ENCODE measurements around the gene MAGI2.

MAGI2 gene

DNA sequence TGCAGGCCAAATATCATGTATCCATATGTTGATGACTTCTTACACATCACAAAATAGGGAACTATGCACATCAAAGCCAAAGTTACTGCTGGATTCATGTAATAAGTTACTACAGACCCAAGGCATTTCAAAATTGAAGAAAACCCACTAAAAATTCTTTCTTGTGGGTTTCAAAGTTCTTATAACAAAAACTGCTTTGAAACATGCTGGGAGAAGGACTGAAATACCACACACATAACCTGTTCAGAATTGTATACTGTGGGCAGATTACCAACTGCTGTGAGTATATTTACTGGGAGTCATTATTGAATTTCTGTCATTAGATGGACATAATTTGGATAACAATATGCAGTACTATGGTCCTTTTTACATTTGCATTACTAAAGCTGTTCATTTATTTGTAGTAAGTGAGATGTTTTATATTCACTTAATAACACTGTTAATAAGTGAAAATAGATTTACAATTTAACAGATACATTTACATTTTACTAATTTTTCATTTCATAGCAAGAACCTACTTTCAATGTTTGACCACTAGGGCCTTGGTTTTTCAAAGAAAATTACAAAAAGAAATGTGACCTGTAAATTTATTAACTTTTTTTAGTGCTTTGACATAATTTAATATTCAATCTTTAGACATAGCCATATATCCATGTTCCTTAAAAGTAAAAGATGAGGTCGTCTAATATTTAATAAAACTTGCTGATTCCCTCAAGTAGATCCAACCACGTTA is 132.6 kb downstream of the MAGI2 start:
- DNase-seq (ENCODE audit: extremely low spot score, insufficient read length, low read depth) (no peak), FAIRE-seq (no peak)

DNA sequence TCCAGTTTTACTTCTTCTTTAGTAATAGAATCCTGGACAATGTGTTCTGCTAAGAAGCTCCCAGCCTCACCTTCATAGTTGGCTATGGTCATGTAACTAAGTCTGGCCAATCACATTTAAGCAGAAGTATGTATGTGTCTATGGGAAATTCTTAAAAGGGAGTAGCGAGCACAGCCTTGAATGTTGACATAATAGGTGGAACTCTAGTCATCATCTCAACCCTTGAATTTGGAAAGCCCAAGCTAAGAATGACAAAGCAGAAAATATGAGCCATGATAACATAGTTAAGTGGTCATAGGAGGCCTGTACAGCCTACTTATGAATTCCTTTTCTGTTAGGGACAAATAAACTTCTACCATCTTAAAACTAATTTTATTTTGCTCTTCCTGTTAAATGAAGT is 134.1 kb downstream of the MAGI2 start:
- DNase-seq (ENCODE audit: extremely low spot score, insufficient read length, low read depth) (no peak), FAIRE-seq (no peak)

DNA sequence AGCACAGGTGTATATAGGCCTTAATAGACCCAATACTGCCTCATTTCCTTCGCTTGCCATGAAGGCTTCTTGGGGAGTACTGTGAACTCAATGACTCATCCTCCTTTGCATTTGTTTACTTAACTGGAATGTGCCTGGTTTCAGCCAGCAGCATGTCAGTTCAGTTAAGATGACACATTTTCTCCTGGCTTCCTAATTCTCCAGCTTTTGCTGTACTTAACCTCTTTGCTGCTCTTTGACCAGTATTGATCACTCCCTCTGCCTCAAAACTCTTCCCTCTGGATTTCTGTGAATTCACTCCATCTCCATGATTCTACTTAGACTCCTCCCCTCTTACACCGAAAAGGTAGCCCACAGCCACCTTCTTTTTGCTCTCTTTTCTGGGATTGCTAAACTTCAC is 135.7 kb downstream of the MAGI2 start:
- DNase-seq (ENCODE audit: extremely low spot score, insufficient read length, low read depth) = no peak
- no peak for FAIRE-seq

DNA sequence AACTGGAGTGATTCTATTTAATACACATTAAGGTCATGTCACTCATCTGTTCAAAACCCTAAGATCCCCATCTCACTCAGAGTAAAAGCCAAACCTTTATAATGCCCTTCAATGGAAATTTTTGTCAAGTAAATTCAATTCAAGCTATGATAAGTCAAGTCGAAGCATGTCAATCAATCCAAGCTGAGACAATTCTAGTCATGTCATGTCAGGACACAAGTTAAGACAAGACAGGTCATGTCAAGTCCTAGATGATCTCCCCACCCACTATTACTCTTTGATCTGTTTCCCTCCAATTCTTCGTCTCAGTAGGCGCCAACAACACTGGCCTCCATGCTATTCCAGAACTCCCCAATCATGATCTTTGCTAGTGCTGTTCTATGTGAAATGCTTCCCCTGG is 141.4 kb downstream of the MAGI2 start:
- DNase-seq (ENCODE audit: extremely low spot score, insufficient read length, low read depth) = no peak
- no peak for FAIRE-seq

DNA sequence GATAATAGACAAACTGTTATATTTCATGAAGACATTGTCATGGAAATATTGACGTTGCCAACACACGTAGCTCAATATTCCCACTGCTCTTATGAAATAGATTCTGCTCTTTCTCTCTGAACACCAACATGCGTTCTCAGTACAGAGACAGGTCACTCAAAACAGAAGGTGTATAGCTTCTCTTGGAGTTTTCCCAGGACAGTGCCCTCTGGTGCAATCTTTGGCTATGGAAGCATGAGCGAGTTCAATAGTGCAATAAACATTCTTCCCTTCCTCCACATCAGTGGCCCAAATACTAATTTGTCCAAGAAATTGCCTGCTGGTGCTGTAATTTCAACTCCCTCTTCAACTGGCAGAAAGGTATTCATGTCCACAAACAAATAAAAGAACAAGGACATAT is 145.3 kb downstream of the MAGI2 start:
- FAIRE-seq (no peak), DNase-seq (ENCODE audit: extremely low spot score, insufficient read length, low read depth) (no peak)

DNA sequence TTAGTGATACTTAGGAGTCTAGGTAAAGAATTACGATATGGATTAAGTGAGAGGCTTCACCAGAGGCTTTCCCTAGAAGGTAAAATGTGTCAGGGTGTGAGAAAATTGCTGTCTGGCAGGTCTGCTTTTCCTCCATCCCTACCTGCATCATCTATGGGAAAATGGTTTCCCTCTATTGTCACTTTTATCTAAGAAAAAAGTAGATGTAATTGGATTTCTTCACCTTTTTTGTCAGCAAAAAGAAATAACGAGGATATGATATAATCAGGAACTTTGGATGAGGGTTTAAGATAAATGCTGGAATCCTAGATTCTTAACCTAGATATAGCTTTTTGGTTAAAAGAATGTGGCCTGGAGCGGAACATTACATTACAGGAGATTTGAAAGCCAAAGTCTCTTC is 146.1 kb downstream of the MAGI2 start:
- DNase-seq (ENCODE audit: extremely low spot score, insufficient read length, low read depth) = no peak
- FAIRE-seq = no peak

DNA sequence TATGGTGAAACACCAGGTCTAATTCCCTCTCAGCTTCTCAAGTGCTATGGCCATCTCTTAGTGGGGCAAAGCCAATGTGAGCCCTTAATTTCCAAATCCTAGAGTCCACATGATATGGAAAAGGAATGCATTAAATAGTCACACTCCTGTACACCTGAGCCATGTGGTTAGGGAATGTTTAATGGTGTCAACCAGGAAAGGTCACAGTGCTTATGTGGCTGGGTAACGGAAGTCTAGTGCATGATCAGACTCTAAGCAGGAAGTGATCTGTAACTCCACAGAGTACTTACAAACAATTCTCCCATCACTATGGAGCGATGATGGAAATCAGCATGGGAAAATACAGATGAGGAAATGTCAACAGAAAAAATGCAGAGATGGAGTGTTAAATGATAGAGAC is 148.8 kb downstream of the MAGI2 start:
- DNase-seq (ENCODE audit: extremely low spot score, insufficient read length, low read depth) = no peak
- FAIRE-seq = no peak

DNA sequence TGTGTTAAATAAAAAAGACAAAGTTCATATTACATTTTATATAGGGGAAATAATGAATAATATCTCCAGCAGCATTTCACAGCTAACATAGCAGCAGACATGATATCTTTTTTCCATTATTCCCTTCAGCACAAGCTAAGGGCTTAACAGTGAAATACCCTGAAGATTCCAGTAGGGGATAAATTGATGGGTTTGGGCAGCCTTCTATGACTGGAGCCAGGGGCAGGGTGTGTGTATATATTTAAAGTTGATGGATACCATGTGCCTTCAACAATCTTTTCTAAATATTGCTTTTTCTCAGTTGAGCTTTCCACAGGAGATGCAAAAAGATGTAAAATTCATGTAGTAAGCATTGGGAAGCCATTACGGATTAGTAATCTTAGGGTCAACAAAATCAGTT is 151.2 kb downstream of the MAGI2 start:
- FAIRE-seq = no peak
- no peak for DNase-seq (ENCODE audit: extremely low spot score, insufficient read length, low read depth)

DNA sequence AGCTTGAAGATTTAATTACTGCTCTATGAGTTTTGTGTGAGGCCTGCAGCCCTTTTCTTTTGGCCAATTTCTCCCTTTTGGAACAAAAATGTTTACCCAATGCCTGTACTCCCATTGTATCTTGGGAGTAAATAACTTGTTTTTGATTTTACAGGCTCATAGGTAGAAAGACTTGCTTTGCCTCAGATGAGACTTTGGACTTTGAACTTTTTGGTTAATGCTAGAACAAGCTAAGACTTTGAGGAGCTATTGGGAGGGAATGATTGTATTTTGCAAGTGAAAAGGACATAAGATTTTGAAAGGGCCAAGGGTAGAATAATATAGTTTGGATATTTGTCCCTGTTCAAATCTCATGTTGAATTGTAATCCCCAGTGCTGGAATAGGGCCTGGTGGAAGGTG is 152.0 kb downstream of the MAGI2 start:
- FAIRE-seq = no peak

DNA sequence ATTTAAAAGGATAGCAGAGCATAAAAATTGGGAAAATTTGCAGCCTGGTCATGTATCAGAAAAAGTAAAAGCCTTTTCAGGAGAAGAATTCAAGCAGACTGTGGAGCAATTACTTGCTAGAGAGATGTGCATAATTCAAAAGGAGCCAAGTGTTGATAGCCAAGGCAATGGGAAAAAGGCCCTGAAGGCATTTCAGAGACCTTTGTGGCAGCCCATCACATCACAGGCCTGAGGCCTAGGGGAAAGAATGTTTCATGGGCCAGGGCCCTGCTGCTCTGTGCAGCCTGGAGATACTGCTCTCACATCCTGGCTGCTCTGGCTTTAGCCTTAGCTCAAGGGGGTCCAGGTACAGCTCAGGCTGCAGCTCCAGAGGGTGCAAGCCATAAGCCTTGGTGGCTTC is 152.9 kb downstream of the MAGI2 start:
- no peak for DNase-seq (ENCODE audit: extremely low spot score, insufficient read length, low read depth)
- FAIRE-seq = no peak

More for the DNA sequence above, 152.0 kb downstream of the MAGI2 start:
- no peak for DNase-seq (ENCODE audit: extremely low spot score, insufficient read length, low read depth)

DNA sequence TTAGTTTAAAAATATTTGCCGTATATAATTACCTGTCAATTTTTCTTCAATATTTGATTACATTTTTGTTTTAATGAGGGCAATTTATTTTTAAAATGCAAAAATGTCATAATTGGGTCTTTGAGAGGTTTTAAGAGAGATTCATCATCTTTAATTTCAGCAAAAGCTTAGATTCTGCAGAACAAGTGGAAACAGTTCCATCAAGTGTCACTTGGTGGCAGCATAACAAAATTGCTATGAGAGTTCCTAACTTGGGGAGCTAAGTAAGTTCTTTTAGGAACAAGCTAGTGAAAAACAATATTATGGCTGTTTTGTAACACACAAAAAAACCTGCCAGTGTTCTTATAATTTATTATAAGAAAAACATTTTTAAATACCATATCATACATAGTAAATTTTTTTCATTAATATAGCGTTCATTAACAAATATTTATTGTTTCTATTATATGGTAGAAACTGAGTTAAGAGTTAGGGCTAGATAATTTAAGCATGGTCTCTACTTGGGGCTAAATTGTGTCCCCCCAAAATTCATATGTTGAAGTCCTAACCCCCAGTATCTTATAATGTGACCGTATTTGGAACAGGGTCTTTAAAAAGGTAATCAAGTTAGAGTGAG is 155.2 kb downstream of the MAGI2 start:
- DNase-seq (ENCODE audit: extremely low spot score, insufficient read length, low read depth) (no peak), FAIRE-seq (peak; percentile 21)

DNA sequence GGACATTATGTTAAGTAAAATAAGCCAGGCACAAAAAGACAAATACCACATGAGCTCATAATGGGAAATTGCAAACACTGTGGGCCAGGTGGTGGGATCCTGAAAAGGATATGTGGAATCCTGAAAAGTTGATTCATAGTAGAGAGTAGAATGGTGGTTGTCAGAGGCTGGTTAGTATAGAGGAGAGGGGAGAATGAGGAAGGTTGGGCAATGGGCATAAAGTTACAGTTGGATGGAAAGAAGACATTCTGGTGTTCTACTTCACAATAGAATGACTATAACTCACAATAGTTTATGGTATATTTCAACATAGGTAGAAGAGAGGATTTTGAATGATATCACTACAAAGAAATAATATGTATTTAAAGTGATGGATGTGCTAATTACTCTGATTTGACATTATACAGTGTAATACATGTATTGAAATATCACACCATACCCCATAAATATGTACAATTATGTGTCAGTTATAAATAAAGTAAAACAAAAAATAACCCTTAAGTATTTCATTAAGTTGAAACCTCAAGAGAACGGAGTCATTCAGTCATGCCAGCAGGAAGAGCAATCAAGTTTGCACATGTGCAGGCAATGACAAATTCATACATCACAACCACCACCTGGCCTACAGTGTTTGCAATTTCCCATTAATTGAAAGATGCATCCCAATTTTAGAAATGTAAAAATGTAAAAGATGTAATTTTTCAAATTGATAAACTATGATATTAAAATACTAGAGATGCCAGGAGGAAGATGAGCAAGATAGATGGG is 156.7 kb downstream of the MAGI2 start:
- FAIRE-seq (no peak), DNase-seq (ENCODE audit: extremely low spot score, insufficient read length, low read depth) (no peak)

DNA sequence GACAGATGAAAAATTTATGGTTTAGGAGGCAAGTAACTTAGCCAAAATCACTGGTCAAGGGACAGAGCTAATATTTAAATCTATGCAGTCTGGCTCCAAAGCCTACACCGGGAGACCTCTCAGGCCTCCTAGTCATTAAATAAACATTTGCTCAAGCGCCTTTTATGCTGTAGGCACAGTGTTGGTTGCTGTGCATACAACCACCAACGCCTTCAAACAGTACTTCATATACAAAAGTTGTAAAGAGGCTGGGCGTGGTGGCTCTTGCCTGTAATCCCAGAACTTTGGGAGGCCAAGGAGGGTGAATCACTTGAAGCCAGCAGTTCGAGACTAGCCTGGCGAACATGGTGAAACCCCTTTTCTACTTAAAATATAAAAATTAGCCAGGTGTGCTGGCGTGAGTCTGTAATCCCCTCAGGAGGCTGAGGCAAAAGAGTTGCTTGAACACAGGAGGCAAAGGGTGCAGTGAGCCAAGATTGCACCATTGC is 159.8 kb downstream of the MAGI2 start:
- FAIRE-seq = no peak
- DNase-seq (ENCODE audit: extremely low spot score, insufficient read length, low read depth) = no peak

DNA sequence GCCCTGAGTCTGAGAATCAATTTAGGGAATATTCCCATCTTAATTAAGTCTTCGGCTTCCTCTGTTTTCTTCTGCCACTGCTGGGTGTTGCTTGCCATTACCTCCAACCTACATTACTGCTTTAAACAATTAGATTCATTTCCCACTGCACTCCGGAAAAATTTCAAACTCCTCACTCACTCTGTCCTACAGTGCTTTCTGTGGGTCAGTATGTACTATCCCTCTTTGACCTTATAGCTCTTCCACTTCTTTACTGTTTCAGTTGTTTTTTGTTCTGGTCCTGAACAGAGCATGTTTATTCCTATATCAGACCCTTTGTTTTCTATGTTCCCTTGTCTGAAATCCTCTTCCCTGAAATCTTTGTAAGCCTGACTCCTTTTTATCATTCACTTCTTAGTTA is 160.6 kb downstream of the MAGI2 start:
- DNase-seq (ENCODE audit: extremely low spot score, insufficient read length, low read depth) (no peak), FAIRE-seq (no peak)

DNA sequence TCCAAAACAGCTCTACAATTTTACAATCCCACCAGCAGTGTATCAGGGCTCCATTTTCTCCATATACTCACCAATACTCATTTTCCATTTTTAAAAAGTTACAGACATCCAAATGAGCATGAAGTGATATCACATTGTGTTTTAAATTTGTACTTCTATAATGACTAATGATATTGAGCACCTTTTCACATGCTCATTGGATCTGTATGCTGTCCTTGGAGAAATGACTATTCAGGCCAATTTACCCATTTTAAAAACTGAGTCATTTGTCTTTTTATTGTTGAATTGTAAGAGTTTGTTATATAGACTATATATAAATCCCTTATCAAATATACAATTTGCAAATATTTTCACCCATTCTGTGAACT is 162.0 kb downstream of the MAGI2 start:
- DNase-seq (ENCODE audit: extremely low spot score, insufficient read length, low read depth) (no peak), FAIRE-seq (no peak)

DNA sequence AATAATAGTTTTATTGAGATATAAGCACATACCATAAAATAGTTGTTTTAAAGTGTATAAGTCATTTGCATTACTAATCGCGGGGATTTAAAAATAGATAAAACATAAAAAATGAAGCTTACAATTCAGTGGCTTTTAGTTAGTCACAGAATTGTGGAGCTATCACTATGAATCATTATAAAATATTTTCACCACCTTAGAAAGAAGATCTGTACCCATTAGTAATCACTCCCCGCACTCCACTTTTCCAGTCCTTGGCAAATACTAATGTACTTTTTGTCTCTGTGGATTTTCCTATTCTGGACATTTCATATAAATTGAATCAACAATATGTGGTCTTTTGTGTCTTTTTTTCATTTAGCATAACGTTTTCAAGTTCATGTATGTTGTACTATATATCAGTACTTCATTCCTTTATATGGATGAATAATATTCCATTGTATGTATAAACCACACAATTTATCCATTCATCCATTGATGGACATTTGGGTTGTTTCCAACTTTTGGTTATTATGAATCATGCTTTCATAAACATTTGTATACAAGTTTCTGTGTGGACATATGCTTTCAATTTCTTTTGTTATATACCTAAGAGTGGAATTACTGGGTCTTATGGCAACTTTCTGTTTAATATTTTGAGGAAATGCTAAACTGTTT is 162.5 kb downstream of the MAGI2 start:
- FAIRE-seq (no peak), DNase-seq (ENCODE audit: extremely low spot score, insufficient read length, low read depth) (no peak)

DNA sequence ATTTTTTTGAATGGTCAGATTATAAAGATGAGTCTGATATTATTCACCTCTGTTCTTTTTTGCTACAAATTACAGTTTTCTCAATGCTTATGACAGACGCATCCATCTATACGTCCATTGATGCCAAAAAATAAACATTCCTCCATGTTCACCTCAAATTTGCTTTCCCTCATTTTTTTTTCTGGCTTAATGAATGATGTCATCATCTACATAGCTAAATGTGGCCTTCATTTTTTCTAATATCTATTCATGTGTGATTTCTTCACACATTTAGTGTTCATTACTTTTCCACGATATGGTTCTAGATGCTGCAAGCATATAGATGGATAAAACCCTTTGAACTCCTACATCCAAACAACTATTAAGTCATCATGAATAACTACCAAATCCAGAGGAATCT is 163.1 kb downstream of the MAGI2 start:
- FAIRE-seq = no peak

DNA sequence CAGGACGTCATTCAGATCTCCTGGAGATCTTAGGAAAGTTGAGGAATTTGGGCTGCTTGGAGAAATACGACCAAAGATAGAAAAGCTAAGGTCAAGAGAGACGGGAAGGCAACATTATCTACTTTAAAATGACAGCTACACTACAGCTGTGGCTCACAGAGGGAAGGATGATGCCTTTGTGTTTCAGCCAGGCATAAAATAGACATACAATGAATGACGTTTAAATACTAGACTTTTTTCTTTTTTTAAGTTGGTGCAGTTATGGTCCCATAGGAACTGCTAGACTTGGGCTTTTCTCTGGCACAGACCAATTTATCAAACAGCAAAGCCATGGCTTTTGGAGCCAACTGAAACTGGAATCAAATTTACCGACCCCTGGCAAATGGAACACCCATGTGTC is 164.8 kb downstream of the MAGI2 start:
- no peak for FAIRE-seq
- DNase-seq (ENCODE audit: extremely low spot score, insufficient read length, low read depth) = no peak

More for the DNA sequence above, 163.1 kb downstream of the MAGI2 start:
- no peak for DNase-seq (ENCODE audit: extremely low spot score, insufficient read length, low read depth)

DNA sequence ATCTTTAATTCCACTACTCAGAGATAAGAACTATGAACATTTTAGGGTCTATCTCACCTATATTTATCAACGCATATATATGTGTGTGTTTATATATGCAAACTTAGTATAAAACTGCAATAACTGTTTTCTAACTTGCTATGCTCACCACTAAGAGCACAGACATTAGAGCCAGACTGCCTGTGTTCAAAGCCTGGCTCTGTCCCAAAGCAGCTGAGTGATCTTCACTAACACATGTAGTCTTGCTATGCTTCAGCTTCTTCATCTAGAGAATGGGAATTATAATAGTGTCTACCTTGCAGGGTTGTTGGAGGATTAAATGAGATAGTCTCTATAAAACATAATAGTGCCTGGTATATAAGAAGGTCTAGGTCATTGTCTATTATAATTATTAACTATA is 165.5 kb downstream of the MAGI2 start:
- DNase-seq (ENCODE audit: extremely low spot score, insufficient read length, low read depth) = no peak
- FAIRE-seq = no peak

DNA sequence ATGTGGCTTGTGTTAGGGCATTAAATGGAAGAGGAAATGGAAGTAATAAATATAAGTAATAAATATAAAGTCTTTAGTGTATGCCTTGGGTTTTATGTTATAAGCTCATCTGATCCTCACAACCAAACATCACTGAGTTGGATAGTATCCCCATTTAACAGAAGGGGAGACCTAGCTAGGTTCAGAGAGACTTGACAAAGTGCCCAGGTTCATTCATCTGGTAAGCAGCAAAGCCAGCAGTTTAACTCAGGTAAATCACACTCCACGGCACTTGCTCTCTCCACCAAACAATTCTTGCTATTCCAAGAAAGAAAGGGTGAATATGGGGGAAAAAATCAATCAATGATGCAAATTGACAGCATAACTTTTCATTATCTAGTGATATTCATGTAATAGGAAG is 167.3 kb downstream of the MAGI2 start:
- no peak for DNase-seq (ENCODE audit: extremely low spot score, insufficient read length, low read depth)
- no peak for FAIRE-seq

DNA sequence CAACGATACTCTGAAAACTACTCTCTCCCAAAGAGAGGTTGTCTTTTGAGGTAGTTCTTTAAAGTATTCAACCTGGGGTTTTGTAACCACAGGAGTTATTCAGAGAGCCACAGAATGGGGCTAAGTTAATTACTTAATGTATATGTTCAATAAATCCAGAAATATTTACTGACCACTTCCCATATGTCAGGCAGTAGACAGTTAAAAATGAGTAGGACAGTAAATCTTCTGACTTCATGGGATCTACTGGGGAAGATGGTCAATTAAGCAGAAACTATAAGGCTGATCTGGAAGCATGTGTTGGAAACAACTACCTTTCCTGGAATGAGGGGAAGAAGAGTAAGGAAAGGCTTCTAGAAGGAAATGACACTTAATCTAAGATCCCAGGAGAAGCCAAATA is 167.7 kb downstream of the MAGI2 start:
- DNase-seq (ENCODE audit: extremely low spot score, insufficient read length, low read depth) (no peak), FAIRE-seq (no peak)

Data from GM18507 (cell line).